ENCODE results near the gene MYL4.
"Not testable (repeated sequence)": the region's sequence is repeated elsewhere in the genome, so short reads cannot be mapped to it uniquely, and the experiment has no call there.

The MYL4 gene

GRCh38 chr17:47172696-47173565 lies 36.2 kb upstream of the MYL4 start:
- TF ChIP-seq CTCF (IDR thresholded peaks at IDR 0.05; ENCODE audit: control extremely low read depth, extremely low read depth, low read depth, missing control alignments) = no peak
- CTCF ChIA-PET = interaction anchor here (1.0 kb wide), 1 partner anchor 144 kb away, joined by 4 read pairs; no protein-coding TSS in a partner anchor
- POLR2A ChIA-PET = no interaction called here
- DNase-seq (ENCODE audit: extremely low spot score) = no peak

- DNase-seq (ENCODE audit: extremely low spot score); POLR2A ChIA-PET; CTCF ChIA-PET: not testable (repeated sequence)
Measured at GRCh38 chr17:47174823-47175222, 34.3 kb upstream of the MYL4 start.

GRCh38 chr17:47176389-47176826 lies 32.7 kb upstream of the MYL4 start:
- ChIA-PET POLR2A (no interaction called here), CTCF (no interaction called here)
- no peak for DNase-seq (ENCODE audit: extremely low spot score)
- no peak for TF ChIP-seq CTCF (IDR thresholded peaks at IDR 0.05; ENCODE audit: control extremely low read depth, extremely low read depth, low read depth, missing control alignments)

- CTCF ChIA-PET = no interaction called here
- DNase-seq (ENCODE audit: extremely low spot score) = no peak
- POLR2A ChIA-PET = no interaction called here
- TF ChIP-seq CTCF (IDR thresholded peaks at IDR 0.05; ENCODE audit: control extremely low read depth, extremely low read depth, low read depth, missing control alignments) = no peak
Measured at GRCh38 chr17:47177261-47177660, 31.9 kb upstream of the MYL4 start.

GRCh38 chr17:47179141-47179540 lies 30.0 kb upstream of the MYL4 start:
- POLR2A ChIA-PET = no interaction called here

GRCh38 chr17:47180337-47180736 lies 28.8 kb upstream of the MYL4 start:
- DNase-seq (ENCODE audit: extremely low spot score) = no peak
- CTCF ChIA-PET = interaction anchor here (0.6 to 1.3 kb wide), 3 partner anchors 11 to 436 kb away, joined by 3 to 4 read pairs (median 3); no protein-coding TSS in a partner anchor
- POLR2A ChIA-PET = no interaction called here
- no peak for TF ChIP-seq CTCF (IDR thresholded peaks at IDR 0.05; ENCODE audit: control extremely low read depth, extremely low read depth, low read depth, missing control alignments)

More at GRCh38 chr17:47179141-47179540, 30.0 kb upstream of the MYL4 start:
- no peak for DNase-seq (ENCODE audit: extremely low spot score)
- TF ChIP-seq CTCF (IDR thresholded peaks at IDR 0.05; ENCODE audit: control extremely low read depth, extremely low read depth, low read depth, missing control alignments) = no peak
- CTCF ChIA-PET = interaction anchor here (1.2 kb wide), 1 partner anchor 39 kb away, joined by 4 read pairs; no protein-coding TSS in a partner anchor

- POLR2A ChIA-PET = not testable (repeated sequence)
- CTCF ChIA-PET = interaction anchor here (0.6 to 1.3 kb wide), 3 partner anchors 10 to 538 kb away, joined by 3 to 4 read pairs (median 3); no protein-coding TSS in a partner anchor
Measured at GRCh38 chr17:47180988-47181387, 28.2 kb upstream of the MYL4 start.

More at GRCh38 chr17:47180988-47181387, 28.2 kb upstream of the MYL4 start:
- DNase-seq (ENCODE audit: extremely low spot score) = not testable (repeated sequence)

Data from GM10248 (cell line).